ENCODE measurements around the gene ANKRD6.

- no peak for TF ChIP-seq SIN3A (IDR thresholded peaks at IDR 0.05; ENCODE audit: borderline replicate concordance, insufficient read depth, low read depth, low read length)
- TF ChIP-seq REST (IDR thresholded peaks at IDR 0.05; ENCODE audit: insufficient read depth in 1 of 2, low read depth in 2 of 2, low read length in 1 of 2): no peak
- TF ChIP-seq POLR2AphosphoS5 (IDR thresholded peaks at IDR 0.05; ENCODE audit: low read depth, low read length): no peak
Measured at GRCh38 chr6:89670935-89671565, 238.1 kb downstream of the ANKRD6 start.
